Cerebellar cortex (tissue), 1 donor: Measurements from ENCODE around the gene ZNF506.
"Not testable (repeated sequence)": the region's sequence is repeated elsewhere in the genome, so short reads cannot be mapped to it uniquely, and the experiment has no call there.

Source experiments
- DNase-seq: peaks from one replicate; pipeline ENCODE4 v3.0.0-alpha.2; 2015; ENCODE audit warnings: low spot score

Gene ZNF506

GRCh38 chr19:19744641-19745040 lies 76.9 kb downstream of the ZNF506 start:
- DNase-seq, result no peak

GRCh38 chr19:19743921-19744320 lies 77.6 kb downstream of the ZNF506 start:
- DNase-seq, result not testable (repeated sequence)

- DNase-seq, result no peak
Measured at GRCh38 chr19:19743176-19743575, 78.4 kb downstream of the ZNF506 start.

GRCh38 chr19:19742773-19743172 lies 78.8 kb downstream of the ZNF506 start:
- no peak for DNase-seq
